Esophagus squamous epithelium (tissue), 4 donors: ENCODE data around the gene PLCH2.

ENCODE experiments used
- POLR2A ChIP-seq, 4 donors: fragments of 450-650 bp; IDR thresholded peaks; one replicate each; pipeline ENCODE4 v1.6.1; 2017; ENCODE audit warnings: antibody characterized with exemption in 4 of 4, mild to moderate bottlenecking in 4 of 4, moderate library complexity in 3 of 4
- TF ChIP-seq, protein P1 (sequence below), 6 experiments: fragments of 450-650 bp in 4 of 6; fragments of 200-600 bp in 2 of 6; sonication (generic) in 2 of 6; IDR thresholded peaks; one replicate each; pipeline ENCODE4 v1.5.1; 2016 to 2019; ENCODE audit warnings: antibody characterized with exemption in 6 of 6, mild to moderate bottlenecking in 4 of 6, moderate library complexity in 4 of 6

DNA sequence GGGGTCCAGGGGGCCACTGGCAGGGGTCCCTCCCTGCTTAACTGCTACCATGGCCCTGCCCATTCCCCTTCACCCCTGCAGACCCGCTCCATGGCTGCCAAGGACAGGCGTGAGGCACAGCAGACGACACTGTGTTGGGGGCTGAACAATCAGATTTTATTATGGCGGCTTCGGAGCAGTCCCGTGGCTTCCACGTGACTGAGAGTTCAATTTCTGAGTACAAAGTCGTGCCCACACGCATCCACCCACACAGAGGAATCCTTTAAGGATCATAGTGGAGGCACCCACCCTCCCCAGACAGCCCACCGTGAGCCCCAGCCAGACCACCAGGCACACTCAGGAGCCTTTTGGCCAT is 52.5 kb downstream of the PLCH2 start:
- TF ChIP-seq, protein P1, sequence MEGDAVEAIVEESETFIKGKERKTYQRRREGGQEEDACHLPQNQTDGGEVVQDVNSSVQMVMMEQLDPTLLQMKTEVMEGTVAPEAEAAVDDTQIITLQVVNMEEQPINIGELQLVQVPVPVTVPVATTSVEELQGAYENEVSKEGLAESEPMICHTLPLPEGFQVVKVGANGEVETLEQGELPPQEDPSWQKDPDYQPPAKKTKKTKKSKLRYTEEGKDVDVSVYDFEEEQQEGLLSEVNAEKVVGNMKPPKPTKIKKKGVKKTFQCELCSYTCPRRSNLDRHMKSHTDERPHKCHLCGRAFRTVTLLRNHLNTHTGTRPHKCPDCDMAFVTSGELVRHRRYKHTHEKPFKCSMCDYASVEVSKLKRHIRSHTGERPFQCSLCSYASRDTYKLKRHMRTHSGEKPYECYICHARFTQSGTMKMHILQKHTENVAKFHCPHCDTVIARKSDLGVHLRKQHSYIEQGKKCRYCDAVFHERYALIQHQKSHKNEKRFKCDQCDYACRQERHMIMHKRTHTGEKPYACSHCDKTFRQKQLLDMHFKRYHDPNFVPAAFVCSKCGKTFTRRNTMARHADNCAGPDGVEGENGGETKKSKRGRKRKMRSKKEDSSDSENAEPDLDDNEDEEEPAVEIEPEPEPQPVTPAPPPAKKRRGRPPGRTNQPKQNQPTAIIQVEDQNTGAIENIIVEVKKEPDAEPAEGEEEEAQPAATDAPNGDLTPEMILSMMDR (IDR thresholded peaks at IDR 0.05), result no peak
- TF ChIP-seq POLR2A (IDR thresholded peaks at IDR 0.05), result no peak
